Measurements from ENCODE around the gene TSHZ2. TPM values are rescaled to one million over a fixed set of nuclear protein-coding genes. Genes with fewer than 3 reads are reported as not detected.

Gene TSHZ2
- total RNA-seq, 1 experiment from 2014 or later = 0.20 TPM

DNA sequence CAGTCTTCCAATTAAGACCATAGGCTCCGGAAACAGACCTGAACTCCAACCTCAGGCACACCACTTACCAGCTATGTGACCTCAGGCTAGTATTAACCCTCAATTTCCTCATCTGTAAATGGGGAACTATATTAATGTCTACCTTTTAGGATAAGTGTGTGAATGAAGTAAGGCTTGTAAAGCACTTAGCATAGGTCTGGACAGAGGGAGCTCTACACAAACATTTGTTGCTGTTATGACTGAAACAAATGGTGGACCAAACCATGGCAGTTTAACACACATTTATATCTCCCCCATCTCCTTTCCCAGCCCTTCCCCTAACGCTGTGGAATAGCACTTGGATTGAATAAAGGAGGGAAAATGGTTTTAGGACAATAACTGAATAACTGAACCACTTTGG, 48.7 kb downstream of the TSHZ2 start (continued):
- TF ChIP-seq, protein P1, sequence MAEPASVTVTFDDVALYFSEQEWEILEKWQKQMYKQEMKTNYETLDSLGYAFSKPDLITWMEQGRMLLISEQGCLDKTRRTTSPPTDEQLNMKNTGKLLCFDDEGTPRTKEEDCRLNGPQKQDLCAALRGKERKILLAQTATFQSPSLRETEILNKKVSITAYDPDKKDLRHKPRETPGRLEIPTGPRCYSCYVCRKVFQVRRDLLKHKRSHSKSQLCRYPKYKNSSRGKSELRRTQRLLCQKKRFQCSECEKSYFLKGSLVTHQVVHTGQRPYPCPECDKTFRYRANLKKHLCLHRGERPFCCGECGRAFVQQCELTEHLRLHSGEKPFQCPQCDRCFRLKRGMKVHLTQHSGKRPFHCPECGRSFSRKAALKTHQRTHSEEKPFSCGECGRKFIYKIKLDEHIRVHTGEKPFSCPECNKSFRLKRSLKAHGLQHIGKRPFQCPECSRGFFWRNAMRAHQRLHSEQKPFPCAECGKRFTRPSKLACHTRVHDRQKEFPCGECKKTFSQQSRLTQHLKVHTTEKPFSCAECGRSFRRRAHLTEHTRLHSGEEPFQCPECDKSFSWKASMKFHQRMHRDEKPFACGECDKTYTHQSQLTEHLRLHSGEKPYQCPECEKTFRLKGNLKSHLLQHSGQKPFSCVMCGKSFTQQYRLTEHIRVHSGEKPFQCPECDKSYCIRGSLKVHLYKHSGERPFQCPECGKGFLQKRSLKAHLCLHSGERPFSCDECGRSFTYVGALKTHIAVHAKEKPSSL (CRISPR knock-in tag; conservative IDR thresholded peaks at IDR 0.05) = no peak
- TF ChIP-seq, protein P2, sequence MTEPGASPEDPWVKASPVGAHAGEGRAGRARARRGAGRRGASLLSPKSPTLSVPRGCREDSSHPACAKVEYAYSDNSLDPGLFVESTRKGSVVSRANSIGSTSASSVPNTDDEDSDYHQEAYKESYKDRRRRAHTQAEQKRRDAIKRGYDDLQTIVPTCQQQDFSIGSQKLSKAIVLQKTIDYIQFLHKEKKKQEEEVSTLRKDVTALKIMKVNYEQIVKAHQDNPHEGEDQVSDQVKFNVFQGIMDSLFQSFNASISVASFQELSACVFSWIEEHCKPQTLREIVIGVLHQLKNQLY (CRISPR knock-in tag; IDR thresholded peaks at IDR 0.05) = no peak
- TF ChIP-seq, protein P3, sequence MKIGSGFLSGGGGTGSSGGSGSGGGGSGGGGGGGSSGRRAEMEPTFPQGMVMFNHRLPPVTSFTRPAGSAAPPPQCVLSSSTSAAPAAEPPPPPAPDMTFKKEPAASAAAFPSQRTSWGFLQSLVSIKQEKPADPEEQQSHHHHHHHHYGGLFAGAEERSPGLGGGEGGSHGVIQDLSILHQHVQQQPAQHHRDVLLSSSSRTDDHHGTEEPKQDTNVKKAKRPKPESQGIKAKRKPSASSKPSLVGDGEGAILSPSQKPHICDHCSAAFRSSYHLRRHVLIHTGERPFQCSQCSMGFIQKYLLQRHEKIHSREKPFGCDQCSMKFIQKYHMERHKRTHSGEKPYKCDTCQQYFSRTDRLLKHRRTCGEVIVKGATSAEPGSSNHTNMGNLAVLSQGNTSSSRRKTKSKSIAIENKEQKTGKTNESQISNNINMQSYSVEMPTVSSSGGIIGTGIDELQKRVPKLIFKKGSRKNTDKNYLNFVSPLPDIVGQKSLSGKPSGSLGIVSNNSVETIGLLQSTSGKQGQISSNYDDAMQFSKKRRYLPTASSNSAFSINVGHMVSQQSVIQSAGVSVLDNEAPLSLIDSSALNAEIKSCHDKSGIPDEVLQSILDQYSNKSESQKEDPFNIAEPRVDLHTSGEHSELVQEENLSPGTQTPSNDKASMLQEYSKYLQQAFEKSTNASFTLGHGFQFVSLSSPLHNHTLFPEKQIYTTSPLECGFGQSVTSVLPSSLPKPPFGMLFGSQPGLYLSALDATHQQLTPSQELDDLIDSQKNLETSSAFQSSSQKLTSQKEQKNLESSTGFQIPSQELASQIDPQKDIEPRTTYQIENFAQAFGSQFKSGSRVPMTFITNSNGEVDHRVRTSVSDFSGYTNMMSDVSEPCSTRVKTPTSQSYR (CRISPR knock-in tag; IDR thresholded peaks at IDR 0.05) = no peak
- TF ChIP-seq ZNF138 (CRISPR knock-in tag; conservative IDR thresholded peaks at IDR 0.05) (no peak), NR3C1 (CRISPR knock-in tag; conservative IDR thresholded peaks at IDR 0.05; ENCODE audit: low read depth) (no peak), JAZF1 (CRISPR knock-in tag; IDR thresholded peaks at IDR 0.05) (no peak), NFYB (CRISPR knock-in tag; conservative IDR thresholded peaks at IDR 0.05; ENCODE audit: low read depth) (no peak), TEAD4 (CRISPR knock-in tag; IDR thresholded peaks at IDR 0.05) (no peak)
- TF ChIP-seq, protein P4, sequence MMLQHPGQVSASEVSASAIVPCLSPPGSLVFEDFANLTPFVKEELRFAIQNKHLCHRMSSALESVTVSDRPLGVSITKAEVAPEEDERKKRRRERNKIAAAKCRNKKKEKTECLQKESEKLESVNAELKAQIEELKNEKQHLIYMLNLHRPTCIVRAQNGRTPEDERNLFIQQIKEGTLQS (CRISPR knock-in tag; conservative IDR thresholded peaks at IDR 0.05) = no peak
- TF ChIP-seq, protein P5, sequence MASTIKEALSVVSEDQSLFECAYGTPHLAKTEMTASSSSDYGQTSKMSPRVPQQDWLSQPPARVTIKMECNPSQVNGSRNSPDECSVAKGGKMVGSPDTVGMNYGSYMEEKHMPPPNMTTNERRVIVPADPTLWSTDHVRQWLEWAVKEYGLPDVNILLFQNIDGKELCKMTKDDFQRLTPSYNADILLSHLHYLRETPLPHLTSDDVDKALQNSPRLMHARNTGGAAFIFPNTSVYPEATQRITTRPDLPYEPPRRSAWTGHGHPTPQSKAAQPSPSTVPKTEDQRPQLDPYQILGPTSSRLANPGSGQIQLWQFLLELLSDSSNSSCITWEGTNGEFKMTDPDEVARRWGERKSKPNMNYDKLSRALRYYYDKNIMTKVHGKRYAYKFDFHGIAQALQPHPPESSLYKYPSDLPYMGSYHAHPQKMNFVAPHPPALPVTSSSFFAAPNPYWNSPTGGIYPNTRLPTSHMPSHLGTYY (CRISPR knock-in tag; IDR thresholded peaks at IDR 0.05) = no peak
- TF ChIP-seq, protein P6, sequence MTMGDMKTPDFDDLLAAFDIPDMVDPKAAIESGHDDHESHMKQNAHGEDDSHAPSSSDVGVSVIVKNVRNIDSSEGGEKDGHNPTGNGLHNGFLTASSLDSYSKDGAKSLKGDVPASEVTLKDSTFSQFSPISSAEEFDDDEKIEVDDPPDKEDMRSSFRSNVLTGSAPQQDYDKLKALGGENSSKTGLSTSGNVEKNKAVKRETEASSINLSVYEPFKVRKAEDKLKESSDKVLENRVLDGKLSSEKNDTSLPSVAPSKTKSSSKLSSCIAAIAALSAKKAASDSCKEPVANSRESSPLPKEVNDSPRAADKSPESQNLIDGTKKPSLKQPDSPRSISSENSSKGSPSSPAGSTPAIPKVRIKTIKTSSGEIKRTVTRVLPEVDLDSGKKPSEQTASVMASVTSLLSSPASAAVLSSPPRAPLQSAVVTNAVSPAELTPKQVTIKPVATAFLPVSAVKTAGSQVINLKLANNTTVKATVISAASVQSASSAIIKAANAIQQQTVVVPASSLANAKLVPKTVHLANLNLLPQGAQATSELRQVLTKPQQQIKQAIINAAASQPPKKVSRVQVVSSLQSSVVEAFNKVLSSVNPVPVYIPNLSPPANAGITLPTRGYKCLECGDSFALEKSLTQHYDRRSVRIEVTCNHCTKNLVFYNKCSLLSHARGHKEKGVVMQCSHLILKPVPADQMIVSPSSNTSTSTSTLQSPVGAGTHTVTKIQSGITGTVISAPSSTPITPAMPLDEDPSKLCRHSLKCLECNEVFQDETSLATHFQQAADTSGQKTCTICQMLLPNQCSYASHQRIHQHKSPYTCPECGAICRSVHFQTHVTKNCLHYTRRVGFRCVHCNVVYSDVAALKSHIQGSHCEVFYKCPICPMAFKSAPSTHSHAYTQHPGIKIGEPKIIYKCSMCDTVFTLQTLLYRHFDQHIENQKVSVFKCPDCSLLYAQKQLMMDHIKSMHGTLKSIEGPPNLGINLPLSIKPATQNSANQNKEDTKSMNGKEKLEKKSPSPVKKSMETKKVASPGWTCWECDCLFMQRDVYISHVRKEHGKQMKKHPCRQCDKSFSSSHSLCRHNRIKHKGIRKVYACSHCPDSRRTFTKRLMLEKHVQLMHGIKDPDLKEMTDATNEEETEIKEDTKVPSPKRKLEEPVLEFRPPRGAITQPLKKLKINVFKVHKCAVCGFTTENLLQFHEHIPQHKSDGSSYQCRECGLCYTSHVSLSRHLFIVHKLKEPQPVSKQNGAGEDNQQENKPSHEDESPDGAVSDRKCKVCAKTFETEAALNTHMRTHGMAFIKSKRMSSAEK (CRISPR knock-in tag; IDR thresholded peaks at IDR 0.05; ENCODE audit: borderline replicate concordance) = no peak

DNA sequence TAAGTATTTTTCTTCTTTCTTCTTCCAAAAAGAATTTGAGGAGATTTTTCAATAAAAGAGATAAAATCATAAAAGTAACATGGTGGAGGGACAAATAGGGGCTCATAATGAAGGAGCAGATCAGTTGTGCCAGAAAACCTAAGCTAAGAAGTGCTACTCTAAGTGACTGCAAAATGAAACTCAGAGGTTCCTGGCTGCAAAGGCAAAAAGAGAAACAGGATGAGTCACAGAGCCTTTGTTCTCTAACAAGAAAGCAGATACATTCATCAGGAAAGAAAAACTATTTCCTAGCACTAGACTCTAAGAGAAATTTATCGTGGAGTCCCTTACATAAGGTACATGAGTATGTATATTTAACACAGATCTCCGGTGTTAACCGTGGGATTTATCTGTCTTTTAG, 49.8 kb downstream of the TSHZ2 start:
- no peaks in the 10 kb centered on the region for H3K27me3 Mint-ChIP-seq (ENCODE audit: low read depth)

More for the DNA sequence above, 49.8 kb downstream of the TSHZ2 start:
- H3K36me3 Mint-ChIP-seq = no peaks in the 10 kb centered on the region
- ChIA-PET CTCF (interaction anchor here (0.6 kb wide), 1 partner anchor 155 kb away, joined by 3 read pairs; no protein-coding TSS in a partner anchor), POLR2A (interaction anchor here (0.6 kb wide), 1 partner anchor 1059 kb away, joined by 3 read pairs; no protein-coding TSS in a partner anchor)
- ATAC-seq (no peak), DNase-seq (ENCODE audit: low spot score) (no peak)
- no peaks in the 10 kb centered on the region for H3K4me1 Mint-ChIP-seq
- no peak overlapping the region for H3K27ac Mint-ChIP-seq
- no peak overlapping the region for H3K4me3 Mint-ChIP-seq
- H3K9me3 Mint-ChIP-seq = peaks cover 3% of the 10 kb centered on the region
- TF ChIP-seq, protein P7, sequence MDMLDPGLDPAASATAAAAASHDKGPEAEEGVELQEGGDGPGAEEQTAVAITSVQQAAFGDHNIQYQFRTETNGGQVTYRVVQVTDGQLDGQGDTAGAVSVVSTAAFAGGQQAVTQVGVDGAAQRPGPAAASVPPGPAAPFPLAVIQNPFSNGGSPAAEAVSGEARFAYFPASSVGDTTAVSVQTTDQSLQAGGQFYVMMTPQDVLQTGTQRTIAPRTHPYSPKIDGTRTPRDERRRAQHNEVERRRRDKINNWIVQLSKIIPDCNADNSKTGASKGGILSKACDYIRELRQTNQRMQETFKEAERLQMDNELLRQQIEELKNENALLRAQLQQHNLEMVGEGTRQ (CRISPR knock-in tag; IDR thresholded peaks at IDR 0.05) = no peak
- TF ChIP-seq MXD4 (CRISPR knock-in tag; IDR thresholded peaks at IDR 0.05; ENCODE audit: borderline replicate concordance) (no peak), FOXJ3 (CRISPR knock-in tag; IDR thresholded peaks at IDR 0.05; ENCODE audit: borderline replicate concordance) (no peak)

Data from WTC11 (cell line).